Measurements from ENCODE around the gene UBE3D. TPM values are rescaled to one million over a fixed set of nuclear protein-coding genes. Genes with fewer than 3 reads are reported as not detected.

UBE3D gene
- total and polyA plus RNA-seq, 2 of the 8 experiments (the other 6 are each of a cell fraction or from before 2014, with no cell fraction given), result 5.7 to 16.3 TPM

DNA sequence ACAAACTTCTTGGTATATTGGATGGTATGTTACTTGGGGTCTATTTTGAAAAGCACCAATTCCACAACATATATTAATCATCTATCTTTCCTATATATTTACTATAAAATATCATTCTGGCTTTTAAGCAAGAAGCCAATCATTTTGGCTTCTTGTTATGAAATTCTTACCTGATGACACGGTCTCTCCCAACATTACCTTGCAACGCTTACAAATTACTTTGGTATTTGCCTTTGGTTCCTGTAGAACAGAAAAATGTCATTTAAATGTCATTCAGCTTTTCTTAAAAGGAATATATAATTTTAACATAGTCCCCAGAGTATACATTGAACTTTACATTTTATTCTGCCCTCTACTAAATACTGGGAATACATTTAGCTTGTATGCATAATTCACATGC is 27.4 kb downstream of the UBE3D start:
- POLR2A ChIA-PET (ENCODE audit: partially characterized antibody), result interaction anchor here (1.4 kb wide), 2 partner anchors 9 to 30 kb away, joined by 4 read pairs; no protein-coding TSS in a partner anchor
- no peak for DNase-seq (ENCODE audit: low read depth in 1 of 2, low spot score in 2 of 2)

More for the DNA sequence above, 27.4 kb downstream of the UBE3D start:
- H2AK5ac ChIP-seq (ENCODE audit: low read depth, low read length), result no peak overlapping the region
- H3K4me3 ChIP-seq (ENCODE audit: extremely low read depth in 1 of 4, insufficient read depth in 2 of 4, low read depth in 3 of 4, low read length in 4 of 4), result no peak overlapping the region
- no peak overlapping the region for H4K91ac ChIP-seq (replicated peaks; ENCODE audit: insufficient read length, low read length)
- 96% methylated on average over 2 of the region's 2 CpGs; no CpG with 5 or more reads in 1 of the 2 experiments for WGBS, 2 experiments (ENCODE audit: extremely low coverage in 1 of 2, insufficient coverage in 1 of 2, insufficient read length in 1 of 2, insufficient replicate concordance in 2 of 2, low coverage in 1 of 2, low lambda C conversion rate in 2 of 2, missing lambda C conversion rate in 1 of 2)
- no peaks in the 10 kb centered on the region for H3K27me3 ChIP-seq (replicated peaks in 1 of 4; ENCODE audit: control insufficient read depth in 3 of 4, extremely low read depth in 1 of 4, insufficient read depth in 3 of 4, low read length in 3 of 4)
- H3K9ac ChIP-seq (replicated peaks in 1 of 4; ENCODE audit: extremely low read depth in 1 of 4, low read depth in 3 of 4, low read length in 3 of 4), result no peak overlapping the region
- H3K14ac ChIP-seq (ENCODE audit: insufficient read length), result no peak overlapping the region
- H3K4ac ChIP-seq (replicated peaks; ENCODE audit: insufficient read length, low read depth, low read length), result no peak overlapping the region
- FAIRE-seq, result no peak
- H3K18ac ChIP-seq (ENCODE audit: extremely low read depth, low read length), result no peak overlapping the region
- H4K5ac ChIP-seq (ENCODE audit: insufficient read length, low read depth, low read length), result no peak overlapping the region
- no peaks in the 10 kb centered on the region; the same call in 1 of the 2 replicates for H3K79me1 ChIP-seq (ENCODE audit: low read depth, low read length)
- H2BK12ac ChIP-seq (ENCODE audit: low read depth, low read length), result no peak overlapping the region
- H2BK15ac ChIP-seq (ENCODE audit: low read length), result no peak overlapping the region
- TF ChIP-seq MAFK (IDR thresholded peaks at IDR 0.05; ENCODE audit: low read depth, low read length), result no peak
- TF ChIP-seq NRF1 (IDR thresholded peaks at IDR 0.05; ENCODE audit: low read depth, low read length), result no peak
- TF ChIP-seq RFX5 (IDR thresholded peaks at IDR 0.05; ENCODE audit: borderline replicate concordance, low read depth, low read length), result no peak
- no peaks in the 10 kb centered on the region for H4K20me1 ChIP-seq (replicated peaks in 1 of 2; ENCODE audit: control insufficient read depth in 1 of 2, insufficient read depth in 2 of 2, low read length in 2 of 2)
- no peaks in the 10 kb centered on the region for H3K4me1 ChIP-seq (replicated peaks in 1 of 4; ENCODE audit: control insufficient read depth in 3 of 4, insufficient read depth in 4 of 4, low read length in 3 of 4)
- no peak overlapping the region for H3K56ac ChIP-seq (replicated peaks; ENCODE audit: insufficient read length, low read depth, low read length)
- no peak overlapping the region for H4K8ac ChIP-seq (ENCODE audit: extremely low read depth, insufficient read depth, low read length)
- CTCF ChIA-PET (ENCODE audit: partially characterized antibody), result no interaction called here
- no peak overlapping the region for H3K27ac ChIP-seq (ENCODE audit: low read depth, low read length)
- no peaks in the 10 kb centered on the region for H3K79me2 ChIP-seq (ENCODE audit: control insufficient read depth in 1 of 2, insufficient read depth in 2 of 2, low read length in 2 of 2)
- peaks cover 0 to 18% (median 6%) of the 10 kb centered on the region in 4 experiments; a peak in 4 of 8 replicates for H3K36me3 ChIP-seq (ENCODE audit: control insufficient read depth in 2 of 4, insufficient read depth in 4 of 4, low read length in 3 of 4)
- H2BK120ac ChIP-seq (replicated peaks; ENCODE audit: low read depth, low read length), result no peak overlapping the region
- H3K9me3 ChIP-seq (ENCODE audit: insufficient read depth in 2 of 2, low read depth in 1 of 2, low read length in 1 of 2), result peaks cover 3 to 5% of the 10 kb centered on the region in 2 experiments; a peak in 2 of 4 replicates
- no peak overlapping the region for H3K23ac ChIP-seq (ENCODE audit: insufficient read length)
- no peak overlapping the region for H2BK20ac ChIP-seq (ENCODE audit: low read length)
- H3K4me2 ChIP-seq (ENCODE audit: insufficient read depth in 1 of 2, low read depth in 2 of 2, low read length in 2 of 2), result no peak overlapping the region
- H2BK5ac ChIP-seq (ENCODE audit: low read depth, low read length), result no peak overlapping the region
- no peak overlapping the region for H2AFZ ChIP-seq (ENCODE audit: low read length)
- H3K23me2 ChIP-seq (ENCODE audit: low read depth, low read length), result no peaks in the 10 kb centered on the region

Data from H1 (cell line).